ENCODE results near the gene PRRT2.
A peak's percentile ranks its signal among the peaks of the same experiment; 100 is the strongest.
"Not testable (repeated sequence)": the region's sequence is repeated elsewhere in the genome, so short reads cannot be mapped to it uniquely, and the experiment has no call there.

Gene PRRT2

DNA sequence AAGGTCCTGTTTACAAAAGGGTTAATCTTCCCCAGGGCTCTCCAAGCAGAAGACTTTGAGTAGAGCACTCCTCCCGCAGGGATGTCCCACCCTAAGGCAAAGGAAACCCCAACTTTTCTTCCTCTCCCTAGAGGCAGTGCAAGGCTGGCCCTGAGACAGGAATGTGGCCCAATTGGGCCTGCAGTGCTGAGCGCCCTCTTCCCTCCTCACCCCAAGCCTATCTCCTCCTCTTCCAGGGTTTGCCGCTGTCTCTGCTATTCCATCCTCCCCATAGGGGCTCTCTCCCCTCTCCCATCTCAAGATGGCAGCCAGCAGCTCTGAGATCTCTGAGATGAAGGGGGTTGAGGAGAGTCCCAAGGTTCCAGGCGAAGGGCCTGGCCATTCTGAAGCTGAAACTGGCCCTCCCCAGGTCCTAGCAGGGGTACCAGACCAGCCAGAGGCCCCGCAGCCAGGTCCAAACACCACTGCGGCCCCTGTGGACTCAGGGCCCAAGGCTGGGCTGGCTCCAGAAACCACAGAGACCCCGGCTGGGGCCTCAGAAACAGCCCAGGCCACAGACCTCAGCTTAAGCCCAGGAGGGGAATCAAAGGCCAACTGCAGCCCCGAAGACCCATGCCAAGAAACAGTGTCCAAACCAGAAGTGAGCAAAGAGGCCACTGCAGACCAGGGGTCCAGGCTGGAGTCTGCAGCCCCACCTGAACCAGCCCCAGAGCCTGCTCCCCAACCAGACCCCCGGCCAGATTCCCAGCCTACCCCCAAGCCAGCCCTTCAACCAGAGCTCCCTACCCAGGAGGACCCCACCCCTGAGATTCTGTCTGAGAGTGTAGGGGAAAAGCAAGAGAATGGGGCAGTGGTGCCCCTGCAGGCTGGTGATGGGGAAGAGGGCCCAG, 1.0 kb downstream of the PRRT2 start:
- DNase-seq = no peak

DNA sequence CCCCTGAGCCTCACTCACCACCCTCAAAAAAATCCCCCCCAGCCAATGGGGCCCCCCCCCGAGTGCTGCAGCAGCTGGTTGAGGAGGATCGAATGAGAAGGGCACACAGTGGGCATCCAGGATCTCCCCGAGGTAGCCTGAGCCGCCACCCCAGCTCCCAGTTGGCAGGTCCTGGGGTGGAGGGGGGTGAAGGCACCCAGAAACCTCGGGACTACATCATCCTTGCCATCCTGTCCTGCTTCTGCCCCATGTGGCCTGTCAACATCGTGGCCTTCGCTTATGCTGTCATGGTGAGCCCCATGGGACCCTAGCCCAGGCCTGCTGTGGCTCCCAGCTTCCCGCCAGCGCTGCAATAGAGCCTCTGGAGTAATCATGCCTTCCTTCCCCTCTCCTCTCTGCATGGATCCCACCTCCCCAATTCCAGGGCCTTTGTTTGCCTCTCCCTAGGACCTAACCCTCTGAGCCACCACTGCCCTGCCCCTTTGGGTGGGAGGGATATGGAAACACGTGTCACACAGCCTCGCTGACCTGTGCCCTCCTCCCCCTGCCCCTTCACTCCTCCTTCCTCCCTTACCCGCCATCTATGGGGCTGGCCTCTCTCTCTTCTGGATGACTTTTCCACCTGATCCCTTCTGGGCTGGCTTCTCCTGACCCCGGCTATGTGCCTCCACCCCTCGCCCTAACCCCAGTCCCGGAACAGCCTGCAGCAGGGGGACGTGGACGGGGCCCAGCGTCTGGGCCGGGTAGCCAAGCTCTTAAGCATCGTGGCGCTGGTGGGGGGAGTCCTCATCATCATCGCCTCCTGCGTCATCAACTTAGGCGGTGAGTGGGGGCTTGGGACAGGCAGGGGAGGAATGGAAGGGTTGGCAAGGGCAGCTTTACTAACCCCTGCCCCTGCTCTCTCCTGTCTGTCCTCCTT, 1.9 kb downstream of the PRRT2 start:
- no peak for DNase-seq

DNA sequence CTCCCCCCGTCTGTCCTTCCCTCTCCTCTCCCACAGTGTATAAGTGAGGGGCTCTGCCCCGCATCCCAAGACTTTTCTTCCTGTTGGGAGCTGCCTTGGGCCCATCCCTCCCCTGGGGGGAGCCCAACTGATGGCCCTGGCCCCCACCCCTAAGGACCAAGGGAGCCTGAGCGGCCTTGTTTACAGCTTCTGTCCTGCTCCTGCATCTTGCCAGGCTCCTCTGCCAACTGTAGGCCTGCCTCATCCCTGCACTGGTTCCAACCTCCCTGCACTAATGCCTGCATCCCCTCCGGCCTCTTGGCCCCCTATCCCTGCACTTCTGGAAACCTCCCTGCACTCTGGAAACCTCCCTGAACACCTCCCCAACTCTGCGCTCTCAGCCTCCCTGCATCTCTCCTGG, 2.6 kb downstream of the PRRT2 start:
- no peak for DNase-seq

DNA sequence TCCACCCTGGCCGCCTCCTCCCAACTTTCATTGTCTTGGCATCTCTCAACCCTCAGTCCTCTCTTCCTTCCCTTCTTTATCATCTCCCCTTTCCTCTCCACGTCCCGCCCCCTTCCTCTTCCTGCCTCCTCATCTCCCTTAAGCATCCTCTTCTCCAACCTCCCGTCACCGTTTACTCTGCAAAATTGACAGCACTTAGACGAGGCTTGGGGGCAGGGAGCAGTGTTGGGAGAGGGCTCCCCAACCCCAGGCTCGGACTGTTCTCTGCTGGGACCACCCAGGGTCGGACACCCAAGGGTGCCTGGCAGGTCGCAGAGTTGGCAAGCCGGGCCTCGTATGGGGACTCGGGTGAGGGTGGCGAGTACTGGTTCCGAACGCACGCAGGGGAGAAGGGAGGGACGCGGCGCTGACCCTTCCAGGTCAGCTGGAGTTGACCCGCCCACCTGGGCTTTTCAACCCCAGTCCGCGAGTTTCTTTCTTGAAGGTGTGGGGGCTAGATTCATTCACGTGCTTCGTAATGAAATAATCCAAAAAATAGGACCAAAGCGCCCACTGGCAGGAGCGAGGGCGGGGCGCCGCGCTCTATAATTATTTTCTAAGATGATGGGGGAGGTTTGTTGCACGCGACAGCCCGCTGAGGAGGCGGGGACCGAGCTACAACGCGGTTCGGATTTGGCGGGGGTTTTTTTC, 3.2 kb downstream of the PRRT2 start:
- DNase-seq = peak; percentile 68

DNA sequence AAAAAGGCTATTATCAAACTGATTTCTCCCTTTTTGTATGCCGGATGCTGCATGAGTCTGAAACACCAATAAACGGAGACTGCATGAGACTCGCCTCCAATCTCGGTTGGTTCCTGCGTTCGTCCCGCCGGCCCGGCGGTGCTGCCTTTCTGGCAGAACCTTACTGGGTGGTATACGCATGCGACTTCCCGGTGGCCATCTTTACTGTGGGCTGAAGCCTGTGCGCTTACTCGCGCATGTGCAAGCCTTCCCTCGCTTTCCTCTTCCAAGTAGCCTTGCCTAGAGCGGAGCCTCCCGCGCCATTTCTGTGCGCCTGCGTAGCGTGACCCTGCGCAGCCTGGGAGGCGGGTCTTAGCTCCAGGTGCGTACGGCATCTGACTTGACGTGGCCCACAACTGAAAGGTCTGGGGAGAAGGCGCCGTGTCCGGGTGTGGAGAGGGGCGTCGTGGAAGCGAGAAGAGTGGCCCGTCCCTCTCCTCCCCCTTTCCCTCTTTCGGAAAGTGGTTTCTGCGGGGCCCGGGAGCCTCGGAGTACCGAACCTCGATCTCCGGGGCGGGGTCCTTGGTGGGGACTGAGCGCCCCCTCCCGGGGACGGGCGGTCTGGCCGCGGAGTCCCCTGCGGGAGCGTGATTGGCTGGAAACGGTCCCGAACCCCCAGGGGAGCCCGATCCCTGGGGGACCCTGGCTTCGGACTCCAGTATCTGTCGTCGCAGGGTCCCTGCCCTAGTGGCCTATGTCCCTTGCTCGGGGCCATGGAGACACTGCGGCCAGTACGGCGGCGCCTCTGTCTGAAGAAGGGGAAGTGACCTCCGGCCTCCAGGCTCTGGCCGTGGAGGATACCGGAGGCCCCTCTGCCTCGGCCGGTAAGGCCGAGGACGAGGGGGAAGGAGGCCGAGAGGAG, 4.0 kb downstream of the PRRT2 start, which contains the start of gene PAGR1:
PAGR1 (plus strand) TSS at position 360 of the 901 bp plus-strand sequence; CDS start at position 734, 374 bp downstream.
- peak; percentile 96 for DNase-seq

DNA sequence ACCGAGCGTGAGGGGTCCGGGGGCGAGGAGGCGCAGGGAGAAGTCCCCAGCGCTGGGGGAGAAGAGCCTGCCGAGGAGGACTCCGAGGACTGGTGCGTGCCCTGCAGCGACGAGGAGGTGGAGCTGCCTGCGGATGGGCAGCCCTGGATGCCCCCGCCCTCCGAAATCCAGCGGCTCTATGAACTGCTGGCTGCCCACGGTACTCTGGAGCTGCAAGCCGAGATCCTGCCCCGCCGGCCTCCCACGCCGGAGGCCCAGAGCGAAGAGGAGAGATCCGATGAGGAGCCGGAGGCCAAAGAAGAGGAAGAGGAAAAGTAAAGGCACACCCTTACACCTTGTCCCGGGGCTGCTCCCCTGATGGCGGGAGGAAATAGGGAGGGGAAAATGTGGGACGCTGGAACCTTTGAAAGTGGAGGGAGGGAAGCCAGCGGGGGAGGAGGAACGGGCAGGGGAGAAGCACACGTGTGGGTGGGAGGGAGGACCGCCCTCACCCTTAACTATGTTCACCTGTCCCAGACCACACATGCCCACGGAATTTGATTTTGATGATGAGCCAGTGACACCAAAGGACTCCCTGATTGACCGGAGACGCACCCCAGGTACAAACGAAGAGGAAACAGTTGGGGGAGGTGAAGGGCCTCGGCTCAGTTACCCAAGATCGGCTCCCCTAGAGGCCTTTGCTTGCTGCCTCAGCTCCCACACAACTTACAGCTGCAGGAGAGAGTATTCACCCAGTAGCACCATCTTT, 4.9 kb downstream of the PRRT2 start:
- DNase-seq = peak; percentile 61

DNA sequence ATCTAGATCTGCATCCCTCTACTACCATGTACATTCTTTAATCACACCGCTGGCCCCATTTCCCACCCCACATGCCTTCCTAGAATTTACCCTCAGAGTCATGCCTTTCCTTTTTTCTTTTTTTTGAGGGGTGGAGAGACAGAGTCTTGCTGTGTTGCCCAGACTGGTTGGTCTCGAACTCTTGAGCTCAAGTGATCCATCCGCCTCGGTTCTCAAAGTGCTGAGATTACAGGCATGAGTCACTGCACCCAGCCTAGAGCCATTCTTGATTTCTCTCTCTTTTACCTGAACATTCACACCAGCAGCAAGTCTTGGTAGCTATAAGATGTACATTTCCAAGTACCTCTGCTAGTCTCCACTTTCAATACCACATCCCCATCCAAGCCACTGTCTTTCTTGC, 6.1 kb downstream of the PRRT2 start:
- no peak for DNase-seq

DNA sequence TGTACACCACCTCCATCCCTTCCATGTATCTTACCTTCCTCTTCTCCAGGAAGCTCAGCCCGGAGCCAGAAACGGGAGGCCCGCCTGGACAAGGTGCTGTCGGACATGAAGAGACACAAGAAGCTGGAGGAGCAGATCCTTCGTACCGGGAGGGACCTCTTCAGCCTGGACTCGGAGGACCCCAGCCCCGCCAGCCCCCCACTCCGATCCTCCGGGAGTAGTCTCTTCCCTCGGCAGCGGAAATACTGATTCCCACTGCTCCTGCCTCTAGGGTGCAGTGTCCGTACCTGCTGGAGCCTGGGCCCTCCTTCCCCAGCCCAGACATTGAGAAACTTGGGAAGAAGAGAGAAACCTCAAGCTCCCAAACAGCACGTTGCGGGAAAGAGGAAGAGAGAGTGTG, 7.5 kb downstream of the PRRT2 start:
- no peak for DNase-seq

DNA sequence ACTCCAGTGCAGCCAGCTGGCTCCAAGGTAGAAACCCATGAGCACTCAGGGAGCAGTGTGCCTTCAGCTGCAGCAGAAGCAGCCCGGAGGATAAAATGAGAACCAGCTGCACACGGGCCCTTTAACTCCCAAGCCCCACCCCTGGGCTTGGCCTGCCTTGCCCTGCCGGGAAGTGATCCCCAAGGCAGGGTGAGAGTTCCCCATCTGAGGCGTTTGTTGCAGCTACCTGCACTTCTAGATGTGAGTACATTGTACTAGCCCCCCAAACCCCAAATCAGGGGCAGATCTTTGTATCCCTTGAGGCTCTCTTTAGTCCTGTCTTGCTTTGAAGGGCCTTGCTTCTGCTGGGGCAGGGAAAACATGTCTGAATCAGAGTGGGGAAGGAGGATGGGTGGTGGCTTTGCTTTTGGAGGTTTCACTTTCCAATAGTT, 8.3 kb downstream of the PRRT2 start, which contains the start of gene MVP:
MVP (plus strand) TSS at position 192 of the 431 bp plus-strand sequence. CDS start 10,088 bp downstream, outside the sequence.
- peak; percentile 56 for DNase-seq

DNA sequence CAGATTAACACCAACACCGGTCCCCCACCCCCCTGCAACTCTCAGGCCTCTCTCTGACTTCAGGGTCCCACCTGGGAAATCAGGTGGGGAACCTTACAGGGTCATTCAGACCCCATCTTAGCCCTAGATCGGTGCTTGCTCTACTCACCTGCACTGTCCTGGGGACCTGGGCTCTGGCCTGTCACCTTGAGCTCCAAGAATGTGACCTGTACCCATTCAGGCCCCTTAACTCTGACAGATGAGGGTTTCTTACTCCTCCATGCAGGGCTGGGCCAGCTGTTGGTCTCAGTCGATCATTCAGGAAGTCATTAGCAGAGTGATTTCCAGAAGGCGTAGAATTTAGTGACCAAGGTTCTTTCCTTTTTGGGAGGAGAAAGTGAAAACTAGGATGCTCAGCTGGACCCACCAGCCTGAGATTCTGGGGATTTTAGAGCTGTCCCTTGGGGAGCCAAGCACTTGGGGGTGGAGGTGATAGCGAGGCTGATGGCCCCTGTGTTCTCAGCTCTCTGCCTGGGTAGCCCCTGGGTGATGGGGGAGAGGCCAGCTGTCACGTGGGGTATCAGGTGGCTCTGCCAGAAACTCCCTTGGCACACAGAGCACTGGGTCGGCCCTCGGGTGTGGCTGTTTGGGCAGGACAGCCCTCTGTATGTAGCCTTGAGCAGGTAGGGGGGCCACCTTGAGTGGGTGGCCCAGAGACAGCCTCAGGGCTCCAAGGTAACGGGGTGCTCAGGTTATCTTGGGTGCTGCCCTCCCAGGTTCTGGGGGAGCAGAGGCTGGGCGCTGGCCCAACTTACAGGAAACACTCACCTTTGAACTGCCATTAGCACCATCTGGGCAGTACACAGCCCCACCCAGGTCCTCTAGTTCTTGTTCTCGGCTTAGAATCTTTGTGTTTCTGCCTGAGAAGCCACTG, 9.0 kb downstream of the PRRT2 start:
- DNase-seq = peak; percentile 50

DNA sequence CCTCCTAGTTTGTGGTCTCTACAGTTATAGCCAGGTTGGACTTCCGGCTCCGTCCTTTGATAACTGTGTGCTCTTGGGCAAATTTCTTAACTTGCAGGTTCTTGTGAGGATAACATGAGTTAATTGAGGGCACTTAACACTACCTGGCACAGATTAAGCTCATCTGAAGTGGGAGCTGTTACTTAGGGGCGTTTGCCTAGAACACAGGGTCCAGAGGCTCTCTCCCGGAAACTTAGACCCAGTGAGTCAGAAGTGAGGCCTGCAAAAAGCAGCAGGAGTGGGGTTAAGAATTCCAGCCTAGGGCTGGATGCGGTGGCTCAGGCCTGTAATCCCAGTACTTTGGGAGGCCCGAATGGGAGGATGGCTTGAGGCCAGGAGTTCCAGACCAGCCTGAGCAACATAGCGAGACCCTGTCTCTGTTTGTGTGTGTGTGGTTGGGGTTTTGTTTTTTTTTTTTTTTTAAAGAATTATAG, 9.7 kb downstream of the PRRT2 start:
- DNase-seq = no peak

DNA sequence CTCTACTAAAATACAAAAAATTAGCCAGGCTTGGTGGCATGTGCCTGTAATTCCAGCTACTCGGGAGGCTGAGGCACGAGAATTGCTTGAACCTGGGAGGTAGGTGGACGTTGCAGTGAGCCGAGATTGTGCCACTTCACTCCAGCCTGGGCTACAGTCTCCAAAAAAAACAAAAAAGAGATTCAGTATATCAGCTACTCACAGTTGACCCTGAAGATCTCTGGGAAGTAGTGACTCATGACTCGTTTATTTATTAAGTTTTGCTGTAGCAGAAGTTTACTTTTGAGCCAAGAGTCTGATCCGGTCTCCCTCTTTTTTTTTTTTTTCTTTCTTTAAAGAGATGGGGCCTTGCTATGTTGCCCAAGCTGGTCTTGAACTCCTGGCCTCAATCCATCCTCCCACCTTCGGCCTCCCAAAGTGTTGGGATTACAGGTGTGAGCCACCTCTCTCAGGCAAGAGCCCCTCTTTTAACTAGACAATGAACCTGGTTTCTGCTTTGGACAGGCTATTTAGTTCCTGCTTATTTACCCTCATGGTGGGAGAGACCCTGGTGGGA, 12.7 kb downstream of the PRRT2 start:
- no peak for DNase-seq

DNA sequence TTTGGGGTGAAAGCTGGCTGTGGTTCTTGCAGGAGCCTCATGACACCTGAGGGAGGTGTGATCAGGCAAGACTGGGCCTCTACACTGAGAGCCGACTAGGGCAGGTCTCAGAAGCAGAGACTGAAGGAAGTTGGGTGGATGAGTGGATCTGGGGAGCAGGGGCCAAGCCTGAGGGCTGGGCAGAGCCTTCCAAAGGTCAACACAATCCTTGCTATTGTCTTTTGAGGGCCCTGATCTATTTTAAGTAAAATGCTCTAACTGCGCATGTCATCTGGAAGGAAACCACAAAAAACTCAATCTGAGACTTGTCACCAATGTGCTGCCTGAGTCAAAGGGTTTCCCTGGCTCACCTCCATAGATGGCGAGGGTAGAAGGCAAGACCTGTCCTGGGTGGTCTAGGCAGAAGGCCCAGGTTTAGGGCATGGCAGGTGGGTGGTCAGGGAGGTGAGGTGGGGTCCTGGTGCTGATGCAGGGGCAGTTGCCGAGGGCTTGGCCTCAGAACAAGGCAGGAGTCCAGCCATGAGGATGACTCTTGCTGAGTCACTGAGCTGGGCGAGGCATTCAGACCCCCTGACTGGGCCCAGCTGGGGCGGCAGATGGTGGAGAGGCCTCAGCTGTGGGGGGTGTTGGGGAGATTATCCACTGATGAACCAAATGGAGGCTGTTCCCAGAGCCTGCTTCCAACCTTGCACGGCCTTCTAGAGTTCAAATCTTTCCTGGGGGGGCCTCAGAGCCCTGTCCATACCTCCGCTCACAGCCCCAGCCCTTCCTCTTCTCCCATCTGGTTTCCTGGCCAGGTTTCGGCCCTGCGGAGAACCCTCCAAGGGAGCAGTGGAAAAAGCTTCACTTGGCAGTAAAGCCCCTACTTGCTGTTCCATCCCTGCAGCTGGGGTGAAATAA, 13.4 kb downstream of the PRRT2 start:
- peak; percentile 37 for DNase-seq

DNA sequence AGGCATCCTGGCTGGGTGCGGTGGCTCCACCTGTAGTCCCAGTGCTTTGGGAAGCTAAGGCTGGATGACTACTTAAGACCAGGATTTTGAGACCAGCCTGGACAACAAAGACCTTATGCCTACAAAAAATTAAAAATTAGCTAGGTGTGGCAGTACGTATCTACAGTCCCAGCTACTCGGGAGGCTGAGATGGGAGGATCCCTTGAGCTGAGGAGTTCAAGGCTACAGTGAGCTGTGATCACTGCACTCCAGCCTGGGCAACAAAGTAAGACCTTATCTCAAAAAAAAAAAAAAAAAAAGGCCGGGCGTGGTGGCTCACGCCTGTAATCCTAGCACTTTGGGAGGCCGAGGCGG, 14.3 kb downstream of the PRRT2 start:
- no peak for DNase-seq

DNA sequence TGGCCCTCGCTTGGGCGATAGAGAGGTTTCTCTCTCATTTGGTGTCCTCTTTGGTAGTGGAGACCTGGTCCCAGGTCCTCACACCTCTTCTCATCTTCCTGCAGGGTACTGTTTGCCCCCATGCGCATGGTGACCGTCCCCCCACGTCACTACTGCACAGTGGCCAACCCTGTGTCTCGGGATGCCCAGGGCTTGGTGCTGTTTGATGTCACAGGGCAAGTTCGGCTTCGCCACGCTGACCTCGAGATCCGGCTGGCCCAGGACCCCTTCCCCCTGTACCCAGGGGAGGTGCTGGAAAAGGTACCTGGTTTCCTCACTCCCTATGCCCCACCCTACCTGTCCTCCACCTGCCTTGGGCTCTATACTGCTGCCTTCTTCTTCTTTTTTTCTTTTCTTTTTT, 18.8 kb downstream of the PRRT2 start:
- no peak for DNase-seq

DNA sequence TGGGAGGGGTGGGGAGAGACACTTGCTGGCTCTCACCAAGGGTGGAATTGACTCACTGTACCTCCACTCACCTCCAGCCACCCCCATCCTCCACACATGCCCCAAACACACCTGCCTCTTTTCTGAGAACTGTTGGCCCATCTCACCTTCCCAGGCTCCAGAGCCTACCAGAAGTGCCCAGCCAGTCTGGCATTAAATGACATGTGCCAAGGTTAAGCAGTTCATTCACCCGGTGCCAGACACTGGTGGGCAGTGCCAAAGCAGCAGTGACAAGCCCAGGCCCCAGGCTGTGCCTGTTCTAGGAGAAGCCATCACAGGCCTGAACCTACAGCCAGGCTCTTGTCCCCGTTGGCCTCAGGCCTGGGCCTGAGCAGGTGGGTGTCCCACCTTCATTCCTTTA, 19.5 kb downstream of the PRRT2 start:
- no peak for DNase-seq

DNA sequence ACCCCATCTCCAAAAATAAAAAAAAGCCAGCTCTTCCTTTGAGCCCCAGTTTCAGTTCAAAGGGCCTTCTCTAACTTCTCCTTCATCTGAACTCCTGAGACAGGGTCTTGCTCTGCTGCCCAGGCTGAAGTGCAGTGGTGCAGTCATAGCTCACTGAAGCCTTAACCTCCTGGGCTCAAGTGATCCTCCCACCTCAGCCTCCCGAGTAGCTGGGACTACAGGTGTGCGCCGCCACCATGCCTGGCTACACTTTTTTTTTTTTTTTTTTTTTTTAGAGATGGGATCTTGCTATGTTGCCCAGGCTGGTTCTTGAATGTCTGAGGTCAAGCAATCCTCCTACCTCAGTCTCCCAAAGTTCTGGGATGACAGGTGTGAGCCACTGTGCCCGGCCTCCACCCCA, 21.2 kb downstream of the PRRT2 start:
- not testable (repeated sequence) for DNase-seq

DNA sequence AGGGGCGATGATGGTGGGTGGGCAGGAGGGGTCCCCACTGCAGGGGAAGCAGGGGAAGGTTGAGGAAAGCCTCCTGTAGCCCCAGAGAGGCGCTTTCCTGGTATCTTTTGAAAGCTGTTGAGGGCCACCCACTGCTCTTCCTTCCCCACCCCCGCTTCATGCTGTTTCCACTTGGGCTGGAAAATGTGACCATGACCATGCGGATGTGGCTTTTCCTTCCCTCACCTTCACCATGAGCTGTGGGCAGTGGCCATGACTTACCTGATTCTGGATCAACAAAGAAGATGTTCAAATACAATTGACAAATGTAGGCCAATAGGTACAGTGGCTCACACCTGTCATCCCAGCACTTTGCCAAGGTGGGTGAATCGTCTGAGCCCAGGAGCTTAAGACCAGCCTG, 22.1 kb downstream of the PRRT2 start:
- DNase-seq = no peak
